ENCODE data around the gene NCS1.

NCS1 gene

GRCh38 chr9:130284690-130285089 is 112.5 kb downstream of the NCS1 start:
- no peak overlapping the region for H3K4me3 ChIP-seq (ENCODE audit: low read depth, low read length)

DNA sequence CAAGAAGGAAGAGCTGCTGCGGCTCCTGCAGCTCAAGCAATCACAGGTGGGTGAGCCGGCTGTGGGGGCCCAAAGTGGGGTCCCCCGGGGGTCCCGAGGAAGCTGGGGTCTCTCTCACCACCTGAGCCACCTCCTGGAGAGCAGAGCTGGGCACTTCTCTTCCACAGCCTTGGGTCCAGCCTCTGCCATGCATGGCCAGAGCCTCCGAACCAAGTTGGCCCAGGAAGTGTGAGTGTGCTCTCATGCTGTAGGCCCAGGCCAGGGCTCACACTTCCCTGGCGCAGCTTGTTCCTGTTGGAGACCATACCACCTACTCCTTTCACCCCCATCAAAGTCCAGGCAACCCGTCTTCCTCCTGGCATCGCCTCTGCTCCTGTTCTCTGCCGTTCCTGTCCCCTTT is 113.1 kb downstream of the NCS1 start:
- no peak overlapping the region for H3K4me3 ChIP-seq (ENCODE audit: low read depth, low read length)

- H3K4me3 ChIP-seq (ENCODE audit: low read depth, low read length): no peak overlapping the region
These were observed 114.0 kb downstream of the NCS1 start for GRCh38 chr9:130286072-130286770.
